K562 (cell line): Measurements from ENCODE around the gene TEX14. TPM values are rescaled to one million over a fixed set of nuclear protein-coding genes. Genes with fewer than 3 reads are reported as not detected.

Experiments used
- ATAC-seq: fragments of 200-7000 bp; cut with Tn5 transposase; 3 replicates; pipeline ENCODE4 v1.9.1; 2020; ENCODE audit warnings: moderate library complexity
- BruUV-seq: library from RNA; stranded (reverse); fragments of 400-500 nt; replicated peaks from 2 replicates; lab custom pipeline; 2021; lab: Mats Ljungman, UMichigan
- CTCF ChIA-PET: fragments of 300-600 bp; formaldehyde crosslinking; extraction: SDS; loops from one replicate; lab custom pipeline; 2021; ENCODE audit warnings: low intra/inter-chr PET ratio; lab: Yijun Ruan, JAX
- POLR2A ChIA-PET: fragments of 300-600, 350-650 bp; sonication (Branson Sonifier 250); formaldehyde crosslinking; extraction: SDS; loops from one replicate; lab custom pipeline; 2021; ENCODE audit warnings: antibody characterized with exemption, inconsistent platforms; lab: Yijun Ruan, JAX
- DNase-seq, 4 experiments: peaks; one replicate each; pipeline versions ENCODE4 v3.0.0 to v3.0.0-alpha.2; 2011 to 2018; ENCODE audit warnings: low spot score in 3 of 4, mixed read lengths in 3 of 4; ENCODE audit errors: extremely low read depth in 1 of 4
- FAIRE-seq: peaks from 2 replicates; lab custom pipeline; 2011; peaks lifted over from hg19 to GRCh38; lab: Jason Lieb, UNC
- H2AFZ ChIP-seq: 2 replicates; pipeline ENCODE4 v1.6.0; 2011; ENCODE audit warnings: low read depth, low read length, control low read depth, inconsistent platforms
- H3K27ac ChIP-seq: fragments of 200-600 bp; 3 replicates; pipeline ENCODE4 v1.8.0; 2011; ENCODE audit warnings: low read depth, mild to moderate bottlenecking, control low read depth, inconsistent platforms, low read length, moderate library complexity, mixed read lengths; ENCODE audit errors: extremely low read depth
- H3K27me3 ChIP-seq, 2 experiments: fragments of 300-600 bp in 1 of 2; 2 replicates in 1 of 2; 3 replicates in 1 of 2; pipeline versions ENCODE4 v1.6.0 to v1.8.0; 2011; ENCODE audit warnings: inconsistent platforms in 2 of 2, low read length in 2 of 2, mild to moderate bottlenecking in 1 of 2, mixed read lengths in 1 of 2, moderate library complexity in 1 of 2; ENCODE audit not compliant: control insufficient read depth in 2 of 2, insufficient read depth in 2 of 2
- H3K36me3 ChIP-seq: fragments of 300-600 bp; 3 replicates; pipeline ENCODE4 v1.8.0; 2011; ENCODE audit warnings: mild to moderate bottlenecking, low read length, inconsistent platforms; ENCODE audit not compliant: control insufficient read depth, insufficient read depth
- H3K4me1 ChIP-seq, 2 experiments: fragments of 200-600 bp in 1 of 2; replicated peaks in 1 of 2; 2 replicates in 1 of 2; 3 replicates in 1 of 2; pipeline versions ENCODE4 v1.5.1 to v1.8.0; 2011; ENCODE audit warnings: inconsistent platforms in 2 of 2, low read length in 2 of 2, mild to moderate bottlenecking in 1 of 2, mixed read lengths in 1 of 2, moderate library complexity in 1 of 2; ENCODE audit not compliant: control insufficient read depth in 2 of 2, insufficient read depth in 2 of 2
- H3K4me2 ChIP-seq: 2 replicates; pipeline ENCODE4 v1.6.1; 2011; ENCODE audit warnings: low read length, control low read depth, inconsistent platforms, mixed read lengths; ENCODE audit not compliant: insufficient read depth
- H3K4me3 ChIP-seq: fragments of 200-600 bp; sonication (generic), shearing (Covaris generic); 2 replicates; pipeline ENCODE4 v1.5.1; 2016; ENCODE audit warnings: control low read depth, inconsistent platforms
- H3K79me2 ChIP-seq: fragments of 200-600 bp; 3 replicates; pipeline ENCODE4 v1.8.0; 2011; ENCODE audit warnings: low read length, inconsistent platforms; ENCODE audit not compliant: control insufficient read depth, insufficient read depth
- H3K9ac ChIP-seq, 2 experiments: 2 replicates each; pipeline versions ENCODE4 v1.6.0 to v1.6.1; 2011; ENCODE audit warnings: low read depth in 2 of 2, low read length in 2 of 2, control low read depth in 1 of 2, inconsistent platforms in 1 of 2, mild to moderate bottlenecking in 1 of 2, mixed read lengths in 1 of 2; ENCODE audit not compliant: insufficient read depth in 1 of 2
- H3K9me1 ChIP-seq: one replicate; pipeline ENCODE4 v1.6.0; 2011; ENCODE audit warnings: inconsistent platforms, mild to moderate bottlenecking, low read length, moderate library complexity; ENCODE audit not compliant: control insufficient read depth, insufficient read depth
- H3K9me3 ChIP-seq: replicated peaks from 2 replicates; pipeline ENCODE4 v1.5.1; 2011; ENCODE audit warnings: low read depth, low read length, inconsistent platforms; ENCODE audit not compliant: control insufficient read depth, insufficient read depth
- H4K20me1 ChIP-seq: replicated peaks from 2 replicates; pipeline ENCODE4 v1.6.1; 2011; ENCODE audit warnings: low read length, inconsistent platforms, mixed read lengths; ENCODE audit not compliant: control insufficient read depth, insufficient read depth
- GABPB1 ChIP-seq: sonication (generic); formaldehyde crosslinking; IDR thresholded peaks from 2 replicates; pipeline ENCODE4 v1.8.0; 2022; ENCODE audit warnings: mild to moderate bottlenecking, missing genetic modification reagents
- JUN ChIP-seq, 2 experiments: sonication (generic) in 1 of 2; formaldehyde crosslinking in 1 of 2; IDR thresholded peaks; 2 replicates each; pipeline versions ENCODE4 v1.6.1 to v1.8.0; 2012 to 2022; ENCODE audit warnings: borderline replicate concordance in 2 of 2, mild to moderate bottlenecking in 2 of 2, improper control_type of control experiment in 1 of 2, low read depth in 1 of 2, low read length in 1 of 2, missing genetic modification reagents in 1 of 2
- MCM3 ChIP-seq: fragments of 450-650 bp; IDR thresholded peaks from 2 replicates; pipeline ENCODE4 v1.6.1; 2016
- PHF21A ChIP-seq: fragments of 450-650 bp; IDR thresholded peaks from 2 replicates; pipeline ENCODE4 v1.6.1; 2017; ENCODE audit warnings: low read depth, borderline replicate concordance
- SRSF9 ChIP-seq: fragments of 200-400 bp; formaldehyde crosslinking; IDR thresholded peaks from 2 replicates; pipeline ENCODE4 v1.6.1; 2017; ENCODE audit warnings: low read depth, low read length, borderline replicate concordance
- TEAD2 ChIP-seq: fragments of 450-650 bp; IDR thresholded peaks from 2 replicates; pipeline ENCODE4 v1.6.1; 2016; ENCODE audit warnings: missing genetic modification characterization, control low read depth, missing compliant biosample characterization
- ZNF197 ChIP-seq: fragments of 200-800 bp; sonication (Bioruptor generic); IDR thresholded peaks from 2 replicates; pipeline ENCODE4 v1.6.1; 2016; ENCODE audit warnings: low read depth, missing genetic modification characterization, missing compliant biosample characterization
- WGBS: fragments of 100-300 bp; shearing (Covaris generic); methylation state at CpG from one replicate; pipeline ENCODE4 v1.1.6; 2016; ENCODE audit warnings: low coverage, mixed read lengths; ENCODE audit not compliant: insufficient coverage; ENCODE audit errors: missing lambda C conversion rate; 5-methylcytosine and 5-hydroxymethylcytosine counted together
- in situ Hi-C: fragments of 300-500 bp; cut with MboI; formaldehyde crosslinking; loops from 4 replicates; pipeline ENCODE4 v1.15.0; 2018; ENCODE audit warnings: inconsistent platforms, mixed read lengths
- intact Hi-C: fragments of 100-400 bp; cut with micrococcal nuclease; formaldehyde crosslinking; loops from 2 replicates; pipeline ENCODE4 v1.14.2; 2022
- polyA plus RNA-seq, 8 experiments: library from polyadenylated mRNA; depleted of rRNA in 4 of 8; stranded (reverse) in 5 of 8; unstranded in 3 of 8; fragments of >200 nt; fragmentation: Nextera tagmentation in 2 of 8; fragmentation: Illumina TruSeq in 1 of 8; extraction: Ambion mirVana in 2 of 8; extraction: Trizol in 1 of 8; gene quantifications; 2 replicates each; pipeline versions ENCODE4 v1.2.1 to v1.2.3, GENCODE V29; 2011 to 2014; ENCODE audit warnings: inconsistent platforms in 1 of 8, missing spikeins in 1 of 8
- total RNA-seq, 7 experiments: library from RNA; depleted of rRNA in 6 of 7; stranded (reverse); fragments of >200 nt in 6 of 7; fragmentation: Illumina TruSeq in 2 of 7; extraction: Trizol in 2 of 7; gene quantifications; 2 replicates each; pipeline versions ENCODE4 v1.2.1 to v1.2.3, GENCODE V29; 2011 to 2021; ENCODE audit warnings: low replicate concordance in 1 of 7
- TF ChIP-seq, protein P1 (sequence below): fragments of 450-650 bp; formaldehyde crosslinking; IDR thresholded peaks from 2 replicates; pipeline ENCODE4 v1.4.0; 2022; ENCODE audit warnings: missing genetic modification characterization
- TF ChIP-seq, protein P2 (sequence below), 2 experiments: fragments of 450-650 bp; formaldehyde crosslinking in 1 of 2; IDR thresholded peaks; 2 replicates each; pipeline versions ENCODE4 v1.4.0 to v1.6.1; 2014 to 2020; ENCODE audit warnings: mild to moderate bottlenecking in 2 of 2, borderline replicate concordance in 1 of 2, low read depth in 1 of 2

The TEX14 gene
- total and polyA plus RNA-seq, 9 of the 15 experiments (the other 6 are each of a cell fraction or from before 2014, with no cell fraction given) = 0.05 to 0.12 (median 0.09) TPM; not detected in 1

- TF ChIP-seq JUN (IDR thresholded peaks at IDR 0.05; ENCODE audit: borderline replicate concordance, low read depth, low read length) (no peak), JUN (CRISPR knock-in tag; IDR thresholded peaks at IDR 0.05; ENCODE audit: borderline replicate concordance) (no peak)
These were observed 164.5 kb downstream of the TEX14 start (continued) for GRCh38 chr17:58527306-58527705.

GRCh38 chr17:58525239-58525638 is 166.6 kb downstream of the TEX14 start:
- CTCF ChIA-PET = no interaction called here
- Histone ChIP-seq H3K9me3 (no peaks in the 10 kb centered on the region), H3K9ac (peak overlapping the region in 1 of 2 experiments; percentile 3; a peak in 1 of 4 replicates), H3K4me2 (no peak overlapping the region), H3K27me3 (no peaks in the 10 kb centered on the region), H3K4me3 (no peak overlapping the region), H4K20me1 (no peaks in the 10 kb centered on the region), H3K36me3 (no peaks in the 10 kb centered on the region), H3K9me1 (no peaks in the 10 kb centered on the region), H3K79me2 (no peaks in the 10 kb centered on the region), H3K27ac (no peak overlapping the region), H3K4me1 (peaks cover 2 to 6% of the 10 kb centered on the region in 2 experiments; a peak in 4 of 5 replicates), H2AFZ (0 out of 2 replicates have a peak overlapping the region, but pooled peaks have one; percentile 19)
- in situ Hi-C loops (no loop called here), intact Hi-C loops (no loop called here)
- no TSS peak for BruUV-seq
- 16% methylated on average over 3 of the region's 3 CpGs for WGBS
- ATAC-seq = no peak
- POLR2A ChIA-PET = interaction anchor here (0.6 to 1.2 kb wide), 2 partner anchors 106 to 429 kb away, joined by 3 to 4 read pairs; no protein-coding TSS in a partner anchor
- FAIRE-seq = no peak
- DNase-seq = no peak
- TF ChIP-seq, protein P1, sequence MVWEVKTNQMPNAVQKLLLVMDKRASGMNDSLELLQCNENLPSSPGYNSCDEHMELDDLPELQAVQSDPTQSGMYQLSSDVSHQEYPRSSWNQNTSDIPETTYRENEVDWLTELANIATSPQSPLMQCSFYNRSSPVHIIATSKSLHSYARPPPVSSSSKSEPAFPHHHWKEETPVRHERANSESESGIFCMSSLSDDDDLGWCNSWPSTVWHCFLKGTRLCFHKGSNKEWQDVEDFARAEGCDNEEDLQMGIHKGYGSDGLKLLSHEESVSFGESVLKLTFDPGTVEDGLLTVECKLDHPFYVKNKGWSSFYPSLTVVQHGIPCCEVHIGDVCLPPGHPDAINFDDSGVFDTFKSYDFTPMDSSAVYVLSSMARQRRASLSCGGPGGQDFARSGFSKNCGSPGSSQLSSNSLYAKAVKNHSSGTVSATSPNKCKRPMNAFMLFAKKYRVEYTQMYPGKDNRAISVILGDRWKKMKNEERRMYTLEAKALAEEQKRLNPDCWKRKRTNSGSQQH (CRISPR knock-in tag) = no peak
- TF ChIP-seq PHF21A (no peak), GABPB1 (no peak), MCM3 (no peak), SRSF9 (no peak), TEAD2 (tag) (no peak), ZNF197 (CRISPR knock-in tag) (no peak)
- TF ChIP-seq, protein P2, sequence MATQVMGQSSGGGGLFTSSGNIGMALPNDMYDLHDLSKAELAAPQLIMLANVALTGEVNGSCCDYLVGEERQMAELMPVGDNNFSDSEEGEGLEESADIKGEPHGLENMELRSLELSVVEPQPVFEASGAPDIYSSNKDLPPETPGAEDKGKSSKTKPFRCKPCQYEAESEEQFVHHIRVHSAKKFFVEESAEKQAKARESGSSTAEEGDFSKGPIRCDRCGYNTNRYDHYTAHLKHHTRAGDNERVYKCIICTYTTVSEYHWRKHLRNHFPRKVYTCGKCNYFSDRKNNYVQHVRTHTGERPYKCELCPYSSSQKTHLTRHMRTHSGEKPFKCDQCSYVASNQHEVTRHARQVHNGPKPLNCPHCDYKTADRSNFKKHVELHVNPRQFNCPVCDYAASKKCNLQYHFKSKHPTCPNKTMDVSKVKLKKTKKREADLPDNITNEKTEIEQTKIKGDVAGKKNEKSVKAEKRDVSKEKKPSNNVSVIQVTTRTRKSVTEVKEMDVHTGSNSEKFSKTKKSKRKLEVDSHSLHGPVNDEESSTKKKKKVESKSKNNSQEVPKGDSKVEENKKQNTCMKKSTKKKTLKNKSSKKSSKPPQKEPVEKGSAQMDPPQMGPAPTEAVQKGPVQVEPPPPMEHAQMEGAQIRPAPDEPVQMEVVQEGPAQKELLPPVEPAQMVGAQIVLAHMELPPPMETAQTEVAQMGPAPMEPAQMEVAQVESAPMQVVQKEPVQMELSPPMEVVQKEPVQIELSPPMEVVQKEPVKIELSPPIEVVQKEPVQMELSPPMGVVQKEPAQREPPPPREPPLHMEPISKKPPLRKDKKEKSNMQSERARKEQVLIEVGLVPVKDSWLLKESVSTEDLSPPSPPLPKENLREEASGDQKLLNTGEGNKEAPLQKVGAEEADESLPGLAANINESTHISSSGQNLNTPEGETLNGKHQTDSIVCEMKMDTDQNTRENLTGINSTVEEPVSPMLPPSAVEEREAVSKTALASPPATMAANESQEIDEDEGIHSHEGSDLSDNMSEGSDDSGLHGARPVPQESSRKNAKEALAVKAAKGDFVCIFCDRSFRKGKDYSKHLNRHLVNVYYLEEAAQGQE (IDR thresholded peaks at IDR 0.05; ENCODE audit: borderline replicate concordance) = no peak
- TF ChIP-seq, protein P2 (CRISPR knock-in tag; IDR thresholded peaks at IDR 0.05; ENCODE audit: low read depth) = no peak
